WI38 (cell line): ENCODE measurements around the gene BANP.
"Not testable (repeated sequence)": the region's sequence is repeated elsewhere in the genome, so short reads cannot be mapped to it uniquely, and the experiment has no call there.

ENCODE experiments used
- H3K4me3 ChIP-seq: 2 replicates; pipeline ENCODE4 v1.5.1; 2011; ENCODE audit warnings: low read depth, mild to moderate bottlenecking, control low read depth, low read length
- TF ChIP-seq, protein P1 (sequence below): IDR thresholded peaks from 2 replicates; pipeline ENCODE4 v1.5.1; 2012; ENCODE audit warnings: low read depth, mild to moderate bottlenecking, control low read depth, low read length

BANP gene

DNA sequence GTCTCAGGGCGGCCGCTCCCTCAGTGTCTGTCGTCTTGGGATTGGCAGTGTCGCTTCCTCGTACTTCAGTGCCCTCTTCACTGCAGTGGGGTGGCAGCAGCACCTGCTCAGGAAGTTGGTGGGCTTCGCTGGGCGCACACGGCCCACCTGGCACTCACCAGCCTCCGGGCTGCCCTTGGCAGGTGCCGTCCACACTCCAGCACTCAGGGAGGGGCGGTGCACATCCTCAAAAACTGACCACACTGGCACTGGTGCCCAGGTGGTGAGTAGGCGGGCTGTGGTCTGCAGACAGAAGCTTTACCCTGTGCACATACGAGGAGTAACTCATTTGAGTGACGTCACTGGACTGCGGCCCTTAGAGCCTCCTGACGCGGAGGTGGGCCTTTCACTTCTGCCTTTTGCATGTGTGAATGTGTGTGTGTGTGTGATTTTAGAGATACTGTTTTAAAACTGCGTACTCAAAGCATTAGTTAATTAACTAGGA is 94.6 kb downstream of the BANP start:
- no peak overlapping the region for H3K4me3 ChIP-seq
- TF ChIP-seq, protein P1, sequence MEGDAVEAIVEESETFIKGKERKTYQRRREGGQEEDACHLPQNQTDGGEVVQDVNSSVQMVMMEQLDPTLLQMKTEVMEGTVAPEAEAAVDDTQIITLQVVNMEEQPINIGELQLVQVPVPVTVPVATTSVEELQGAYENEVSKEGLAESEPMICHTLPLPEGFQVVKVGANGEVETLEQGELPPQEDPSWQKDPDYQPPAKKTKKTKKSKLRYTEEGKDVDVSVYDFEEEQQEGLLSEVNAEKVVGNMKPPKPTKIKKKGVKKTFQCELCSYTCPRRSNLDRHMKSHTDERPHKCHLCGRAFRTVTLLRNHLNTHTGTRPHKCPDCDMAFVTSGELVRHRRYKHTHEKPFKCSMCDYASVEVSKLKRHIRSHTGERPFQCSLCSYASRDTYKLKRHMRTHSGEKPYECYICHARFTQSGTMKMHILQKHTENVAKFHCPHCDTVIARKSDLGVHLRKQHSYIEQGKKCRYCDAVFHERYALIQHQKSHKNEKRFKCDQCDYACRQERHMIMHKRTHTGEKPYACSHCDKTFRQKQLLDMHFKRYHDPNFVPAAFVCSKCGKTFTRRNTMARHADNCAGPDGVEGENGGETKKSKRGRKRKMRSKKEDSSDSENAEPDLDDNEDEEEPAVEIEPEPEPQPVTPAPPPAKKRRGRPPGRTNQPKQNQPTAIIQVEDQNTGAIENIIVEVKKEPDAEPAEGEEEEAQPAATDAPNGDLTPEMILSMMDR: no peak

DNA sequence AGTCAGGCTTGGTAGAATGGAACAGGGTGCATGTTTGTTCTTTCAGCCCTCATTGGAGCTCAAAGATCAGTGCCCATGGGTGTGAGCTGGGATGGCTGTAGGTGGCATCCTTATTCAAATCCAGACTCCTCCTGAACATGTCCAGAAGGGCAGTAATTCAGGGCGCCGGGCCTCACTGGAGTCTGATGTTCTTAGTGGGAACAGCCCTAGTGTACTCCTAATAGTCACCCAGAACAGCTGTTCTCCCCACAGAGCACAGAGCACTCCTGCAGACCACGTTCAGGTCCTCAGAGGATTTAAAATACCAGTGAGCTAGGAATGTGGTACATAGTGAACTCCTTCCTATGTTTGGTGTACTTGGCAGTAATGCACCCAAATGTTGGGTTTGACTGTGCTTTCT is 96.2 kb downstream of the BANP start:
- TF ChIP-seq, protein P1: no peak
- no peak overlapping the region for H3K4me3 ChIP-seq

DNA sequence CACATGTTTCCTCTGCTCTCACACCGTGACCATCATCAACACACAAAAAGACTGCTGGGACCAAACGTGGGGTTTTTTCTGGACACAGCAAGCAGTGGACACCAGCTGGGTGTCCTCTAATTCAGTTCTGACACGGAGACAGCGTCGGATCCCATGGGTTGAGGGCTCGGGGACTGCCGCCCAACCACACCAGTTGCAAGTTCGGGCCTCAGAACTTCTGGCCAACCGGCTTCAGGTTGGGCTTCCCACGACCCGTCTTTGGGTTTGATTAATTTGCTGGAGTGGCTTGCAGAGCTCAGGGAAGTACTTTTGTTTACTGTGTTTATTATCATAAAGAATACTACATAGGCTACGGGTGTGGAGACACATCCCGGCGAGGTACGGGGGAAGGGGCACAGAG is 97.8 kb downstream of the BANP start:
- TF ChIP-seq, protein P1: no peak
- no peak overlapping the region for H3K4me3 ChIP-seq

DNA sequence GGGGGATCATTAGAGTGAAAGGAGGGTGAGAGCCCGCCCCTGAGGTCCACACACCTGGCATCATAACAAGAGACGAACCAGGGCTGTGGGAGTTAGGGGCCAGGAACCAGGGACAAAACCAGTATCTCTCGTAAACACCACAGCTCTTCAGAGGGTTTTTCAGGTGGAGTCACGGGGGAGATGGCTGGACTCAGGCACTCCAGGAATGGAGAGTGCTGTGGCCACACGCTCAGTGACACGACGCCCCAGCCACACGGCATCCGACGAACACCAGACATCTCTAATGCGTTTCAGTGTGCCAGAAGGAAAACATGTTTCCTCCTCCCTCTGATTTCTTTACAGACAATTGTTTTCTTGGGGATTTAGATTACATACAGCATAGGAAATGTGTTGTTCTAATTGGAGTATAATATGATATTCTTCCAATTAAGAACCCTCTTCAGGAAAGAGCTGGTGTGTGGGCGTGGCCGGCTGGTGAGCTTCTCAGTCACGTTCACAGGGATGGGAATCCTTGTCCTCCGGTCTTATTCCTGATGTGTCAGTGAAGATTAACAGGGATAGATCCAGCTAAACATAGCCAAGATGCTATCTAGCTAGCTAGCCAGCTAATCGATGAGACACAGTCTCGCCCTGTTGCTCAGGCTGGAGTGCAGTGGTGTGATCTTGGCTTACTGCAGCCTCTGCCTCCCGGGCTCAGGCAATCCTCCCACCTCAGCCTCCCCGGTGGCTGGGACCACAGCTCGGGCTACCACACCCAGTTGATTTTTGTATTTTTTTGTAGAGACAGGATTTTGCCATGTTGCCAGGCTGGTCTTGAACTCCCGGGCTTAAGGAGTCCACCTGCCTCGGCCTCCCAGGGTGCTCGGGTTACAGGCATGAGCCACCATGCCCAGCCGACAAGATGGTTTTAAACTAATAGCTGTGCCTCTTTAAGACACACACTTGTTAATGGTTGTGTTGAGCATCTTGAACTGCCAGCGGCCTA is 98.6 kb downstream of the BANP start:
- TF ChIP-seq, protein P1: no peak
- no peak overlapping the region for H3K4me3 ChIP-seq

DNA sequence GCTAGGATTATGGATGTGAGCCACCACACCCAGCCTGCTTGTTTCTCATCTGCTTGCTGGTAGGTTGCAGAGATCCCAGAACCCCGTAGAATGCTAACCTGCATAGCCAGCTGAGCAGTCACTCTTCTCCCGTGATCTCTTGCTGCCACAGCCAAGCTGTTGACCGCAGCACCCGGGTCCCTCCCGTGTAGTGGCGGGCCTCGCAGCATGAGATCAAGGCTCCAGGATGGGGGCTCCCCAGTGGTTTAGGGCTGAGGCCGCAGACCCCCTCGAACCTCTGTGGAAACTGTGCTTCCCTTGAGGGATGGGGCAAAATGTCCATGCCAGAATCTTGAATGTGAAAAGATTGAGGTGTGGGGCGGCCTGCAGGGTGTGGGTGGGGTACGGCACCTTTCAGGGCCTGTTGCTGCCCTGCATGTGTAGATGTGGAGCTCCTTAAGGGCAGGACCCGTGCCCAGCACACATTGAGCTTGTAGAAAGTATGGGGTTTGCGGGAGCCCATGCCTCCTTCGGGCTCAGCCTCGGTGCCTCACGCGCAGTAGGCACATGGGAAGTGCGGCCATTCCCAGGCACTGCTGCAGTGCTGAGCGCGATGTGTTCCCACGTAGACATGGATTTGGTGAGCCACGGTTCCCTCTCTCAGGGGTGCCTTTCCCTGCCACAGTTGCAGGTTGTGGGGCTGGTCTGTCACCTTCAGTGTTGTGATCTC is 99.9 kb downstream of the BANP start:
- H3K4me3 ChIP-seq: no peak overlapping the region
- TF ChIP-seq, protein P1: no peak

DNA sequence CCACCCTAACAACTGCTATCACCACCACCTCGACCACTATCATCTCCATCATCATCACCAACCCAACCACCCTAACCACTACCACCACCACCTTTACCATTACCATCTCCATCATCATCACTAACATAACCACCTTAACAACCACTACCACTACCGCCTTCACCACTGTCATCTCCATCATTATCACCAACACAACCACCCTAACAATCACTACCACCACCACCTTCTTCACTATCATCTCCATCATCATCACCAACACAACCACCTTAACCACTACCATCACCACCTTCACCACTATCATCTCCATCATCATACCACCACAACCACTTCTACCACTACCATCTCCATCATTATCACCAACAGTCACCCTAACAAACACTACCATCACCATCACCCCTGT is 101.4 kb downstream of the BANP start:
- TF ChIP-seq, protein P1: no peak

DNA sequence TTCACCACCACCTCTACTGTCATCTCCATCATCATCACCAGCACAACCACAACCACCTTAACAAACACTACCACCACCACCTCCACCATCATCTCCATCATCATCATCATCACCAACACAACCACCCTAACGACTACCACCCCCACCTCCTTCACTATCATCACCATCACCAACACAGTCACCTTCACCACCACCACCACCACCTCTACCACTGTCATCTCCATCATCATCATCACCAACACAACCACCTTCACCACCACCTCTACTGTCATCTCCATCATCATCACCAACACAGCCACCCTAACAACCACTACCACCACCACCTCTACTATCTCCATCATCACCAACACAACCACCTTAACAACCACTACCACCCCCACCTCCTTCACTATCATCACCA is 102.2 kb downstream of the BANP start:
- not testable (repeated sequence) for H3K4me3 ChIP-seq

More for the DNA sequence above, 101.4 kb downstream of the BANP start:
- no peak overlapping the region for H3K4me3 ChIP-seq
